ENCODE results near the gene CLDN10.

DNA sequence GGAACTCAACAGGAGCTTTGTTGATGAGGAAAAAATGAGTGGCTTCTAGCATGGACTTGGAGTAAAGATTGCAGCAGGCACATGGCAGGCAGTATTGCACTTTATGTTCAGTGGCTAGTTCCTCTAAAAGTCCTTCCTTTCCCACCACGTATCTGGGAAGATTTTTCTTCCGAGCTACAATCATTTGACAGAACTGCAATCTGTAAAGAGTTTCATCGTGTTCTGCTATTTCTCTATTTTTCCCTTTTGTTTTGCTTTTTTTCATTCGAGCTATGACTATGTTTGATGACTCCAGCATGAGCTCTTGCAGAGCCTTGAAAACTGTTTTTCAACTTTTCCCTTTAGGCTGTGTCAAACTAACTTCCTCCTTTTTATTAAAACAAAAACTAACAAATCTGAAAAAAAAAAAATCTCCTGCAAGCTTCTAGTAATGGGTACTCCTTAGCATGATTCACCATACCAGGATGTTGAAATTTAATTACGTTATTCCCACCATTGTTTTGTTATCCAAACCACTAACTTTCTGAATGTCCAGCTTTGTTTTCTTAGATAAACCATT, 12.3 kb downstream of the CLDN10 start:
- TF ChIP-seq, protein P1, sequence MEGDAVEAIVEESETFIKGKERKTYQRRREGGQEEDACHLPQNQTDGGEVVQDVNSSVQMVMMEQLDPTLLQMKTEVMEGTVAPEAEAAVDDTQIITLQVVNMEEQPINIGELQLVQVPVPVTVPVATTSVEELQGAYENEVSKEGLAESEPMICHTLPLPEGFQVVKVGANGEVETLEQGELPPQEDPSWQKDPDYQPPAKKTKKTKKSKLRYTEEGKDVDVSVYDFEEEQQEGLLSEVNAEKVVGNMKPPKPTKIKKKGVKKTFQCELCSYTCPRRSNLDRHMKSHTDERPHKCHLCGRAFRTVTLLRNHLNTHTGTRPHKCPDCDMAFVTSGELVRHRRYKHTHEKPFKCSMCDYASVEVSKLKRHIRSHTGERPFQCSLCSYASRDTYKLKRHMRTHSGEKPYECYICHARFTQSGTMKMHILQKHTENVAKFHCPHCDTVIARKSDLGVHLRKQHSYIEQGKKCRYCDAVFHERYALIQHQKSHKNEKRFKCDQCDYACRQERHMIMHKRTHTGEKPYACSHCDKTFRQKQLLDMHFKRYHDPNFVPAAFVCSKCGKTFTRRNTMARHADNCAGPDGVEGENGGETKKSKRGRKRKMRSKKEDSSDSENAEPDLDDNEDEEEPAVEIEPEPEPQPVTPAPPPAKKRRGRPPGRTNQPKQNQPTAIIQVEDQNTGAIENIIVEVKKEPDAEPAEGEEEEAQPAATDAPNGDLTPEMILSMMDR (conservative IDR thresholded peaks at IDR 0.05; ENCODE audit: low read depth, low read length), result no peak
- TF ChIP-seq EZH2 (IDR thresholded peaks at IDR 0.05; ENCODE audit: low read length, unreplicated experiment) (no peak), EZH2phosphoT487 (IDR thresholded peaks at IDR 0.05; ENCODE audit: borderline replicate concordance, low read length) (no peak)

Data from PC-3 (cell line).